Activated naive CD8-positive, alpha-beta T cell treated with anti-CD3 and anti-CD28 coated beads for 36 hours (primary cell): ENCODE measurements around the gene UNK. TPM values are rescaled to one million over a fixed set of nuclear protein-coding genes. Genes with fewer than 3 reads are reported as not detected.

Experiments
- DNase-seq: peaks from one replicate; pipeline ENCODE4 v3.0.0; 2021
- H3K27ac Mint-ChIP-seq: one replicate; pipeline ENCODE4 v1.8.0; 2022; ENCODE audit warnings: mild to moderate bottlenecking, moderate library complexity, mixed read lengths
- H3K27me3 Mint-ChIP-seq: one replicate; pipeline ENCODE4 v1.8.0; 2022; ENCODE audit warnings: mild to moderate bottlenecking, mixed read lengths
- H3K36me3 Mint-ChIP-seq: one replicate; pipeline ENCODE4 v1.8.0; 2021; ENCODE audit warnings: mild to moderate bottlenecking, mixed read lengths
- H3K4me1 Mint-ChIP-seq: one replicate; pipeline ENCODE4 v1.8.0; 2021; ENCODE audit warnings: mixed read lengths
- H3K4me3 Mint-ChIP-seq: one replicate; pipeline ENCODE4 v1.8.0; 2022; ENCODE audit warnings: mild to moderate bottlenecking, moderate library complexity, mixed read lengths
- H3K9me3 Mint-ChIP-seq: one replicate; pipeline ENCODE4 v1.8.0; 2022; ENCODE audit warnings: mixed read lengths
- total RNA-seq, 2 experiments: library from RNA; stranded (reverse); gene quantifications; one replicate each; pipeline ENCODE4 v1.2.3, GENCODE V29; 2021

UNK gene
- total RNA-seq, 2 experiments from 2014 or later = 26.9 to 27.4 TPM

DNA sequence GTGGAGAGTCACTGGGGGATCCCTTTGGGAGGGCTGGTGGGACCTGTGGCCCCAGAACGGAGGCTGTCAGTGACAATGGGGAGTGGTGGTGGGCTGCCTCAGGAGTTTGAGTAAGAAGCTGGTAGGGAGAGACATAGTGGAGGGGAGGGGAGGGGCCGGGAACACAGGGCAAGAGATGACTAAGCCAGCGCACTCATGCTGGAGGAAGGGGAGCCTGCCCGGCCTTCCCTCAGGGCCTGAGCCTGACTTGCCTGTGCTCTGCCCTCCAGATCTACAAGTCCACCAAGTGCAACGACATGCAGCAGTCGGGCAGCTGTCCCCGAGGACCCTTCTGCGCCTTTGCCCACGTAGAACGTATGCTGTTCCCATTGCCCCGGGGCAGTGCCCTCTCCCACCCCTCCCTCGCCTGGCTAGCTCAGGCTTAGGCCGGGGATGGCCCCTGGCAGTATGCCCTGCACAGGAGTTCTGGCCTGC is 30.3 kb downstream of the UNK start:
- Mint-ChIP-seq H3K27ac (no peak overlapping the region), H3K9me3 (no peaks in the 10 kb centered on the region), H3K36me3 (peaks cover 5% of the 10 kb centered on the region), H3K27me3 (no peaks in the 10 kb centered on the region), H3K4me3 (no peak overlapping the region), H3K4me1 (no peaks in the 10 kb centered on the region)
- DNase-seq = no peak

DNA sequence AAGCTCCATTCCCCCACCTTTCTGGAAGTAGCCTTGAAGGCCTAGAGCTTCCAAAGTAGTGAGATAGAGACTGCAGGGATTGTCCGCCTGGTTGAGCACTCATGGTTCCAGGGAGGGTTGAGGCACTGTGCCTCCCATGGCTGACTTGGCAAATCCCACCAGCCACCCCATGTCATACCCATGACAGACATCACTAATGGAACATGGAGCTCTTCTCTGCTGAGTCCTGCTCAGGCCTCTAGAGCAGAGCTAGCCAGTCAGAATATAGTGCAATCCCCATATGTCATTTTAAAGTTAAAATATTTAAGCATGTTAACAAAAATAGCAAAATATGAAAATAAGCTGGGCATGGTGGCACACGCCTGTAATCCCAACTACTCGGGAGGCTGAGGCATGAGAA is 30.8 kb downstream of the UNK start:
- DNase-seq = no peak
- Mint-ChIP-seq H3K27me3 (no peaks in the 10 kb centered on the region), H3K9me3 (no peaks in the 10 kb centered on the region), H3K27ac (no peak overlapping the region), H3K36me3 (peaks cover 5% of the 10 kb centered on the region), H3K4me3 (no peak overlapping the region), H3K4me1 (no peaks in the 10 kb centered on the region)

DNA sequence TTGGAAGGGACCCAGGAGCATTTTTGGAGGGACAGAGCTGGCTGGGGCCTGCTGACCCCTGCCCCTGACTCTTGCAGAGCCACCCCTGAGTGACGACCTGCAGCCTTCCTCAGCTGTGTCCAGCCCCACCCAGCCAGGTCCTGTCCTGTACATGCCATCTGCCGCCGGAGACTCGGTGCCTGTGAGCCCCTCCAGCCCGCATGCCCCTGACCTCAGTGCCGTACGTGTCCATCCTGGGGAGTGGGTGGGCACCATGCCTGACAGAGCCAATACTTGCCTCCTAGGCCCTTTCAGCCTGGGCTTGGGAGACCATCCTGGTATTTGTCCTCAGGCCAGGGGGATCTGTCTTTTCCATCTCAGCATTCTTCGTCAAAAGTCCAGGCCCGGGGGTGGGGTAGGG is 32.1 kb downstream of the UNK start:
- H3K27ac Mint-ChIP-seq = no peak overlapping the region
- H3K27me3 Mint-ChIP-seq = no peaks in the 10 kb centered on the region
- H3K9me3 Mint-ChIP-seq = no peaks in the 10 kb centered on the region
- H3K4me1 Mint-ChIP-seq = peaks cover 4% of the 10 kb centered on the region
- DNase-seq = no peak
- H3K4me3 Mint-ChIP-seq = no peak overlapping the region
- peaks cover 8% of the 10 kb centered on the region for H3K36me3 Mint-ChIP-seq

DNA sequence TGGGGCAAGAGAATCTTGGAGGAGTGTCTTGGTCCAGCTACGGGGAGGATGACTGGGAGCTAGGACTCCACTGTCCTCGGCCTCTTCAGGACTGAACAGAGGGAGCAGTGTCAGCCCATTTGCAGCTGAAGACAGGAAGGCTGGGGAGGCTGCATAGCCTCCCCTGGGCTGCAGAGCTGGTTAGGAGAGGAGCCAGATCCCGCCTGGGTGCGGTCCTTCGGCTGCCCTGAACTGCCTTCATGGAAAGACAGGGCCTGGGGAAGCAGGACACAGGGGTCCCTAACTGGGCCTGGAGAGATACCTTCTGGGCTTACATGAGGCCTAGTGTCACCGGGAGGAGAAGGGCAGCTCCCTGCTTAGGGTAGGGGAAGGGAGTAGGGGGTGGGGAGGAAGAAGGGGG is 33.0 kb downstream of the UNK start:
- Mint-ChIP-seq H3K4me3 (no peak overlapping the region), H3K4me1 (peaks cover 12% of the 10 kb centered on the region), H3K27me3 (no peaks in the 10 kb centered on the region), H3K27ac (no peak overlapping the region), H3K36me3 (peaks cover 8% of the 10 kb centered on the region), H3K9me3 (no peaks in the 10 kb centered on the region)
- no peak for DNase-seq

DNA sequence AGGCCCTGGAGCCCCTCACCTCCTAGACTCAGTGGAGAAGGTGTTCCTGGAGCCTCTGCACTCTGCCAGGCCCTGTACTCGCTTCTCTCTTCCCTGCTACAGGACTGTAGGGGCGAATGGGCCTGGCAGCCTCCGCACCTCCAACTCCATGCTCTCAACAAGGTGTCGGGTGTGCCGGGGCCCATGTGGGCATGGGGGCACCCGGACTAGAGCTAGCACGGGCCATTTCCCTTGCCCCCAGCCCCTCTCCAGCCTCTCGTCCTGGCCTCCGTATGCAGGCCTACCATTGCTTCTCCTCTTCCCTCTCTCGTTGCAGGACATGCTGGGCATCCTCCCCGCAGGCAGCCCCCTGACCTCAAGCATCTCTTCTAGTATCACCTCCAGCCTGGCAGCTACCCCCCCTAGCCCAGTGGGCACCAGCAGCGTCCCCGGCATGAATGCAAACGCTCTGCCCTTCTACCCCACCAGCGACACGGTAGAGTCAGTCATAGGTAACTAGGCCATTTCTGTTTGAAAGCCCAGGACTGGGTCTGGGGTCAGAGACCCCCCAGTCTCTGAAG is 33.8 kb downstream of the UNK start:
- H3K27me3 Mint-ChIP-seq = no peaks in the 10 kb centered on the region
- peaks cover 14% of the 10 kb centered on the region for H3K4me1 Mint-ChIP-seq
- no peak for DNase-seq
- H3K36me3 Mint-ChIP-seq = peaks cover 6% of the 10 kb centered on the region
- no peaks in the 10 kb centered on the region for H3K9me3 Mint-ChIP-seq
- H3K4me3 Mint-ChIP-seq = no peak overlapping the region
- no peak overlapping the region for H3K27ac Mint-ChIP-seq

DNA sequence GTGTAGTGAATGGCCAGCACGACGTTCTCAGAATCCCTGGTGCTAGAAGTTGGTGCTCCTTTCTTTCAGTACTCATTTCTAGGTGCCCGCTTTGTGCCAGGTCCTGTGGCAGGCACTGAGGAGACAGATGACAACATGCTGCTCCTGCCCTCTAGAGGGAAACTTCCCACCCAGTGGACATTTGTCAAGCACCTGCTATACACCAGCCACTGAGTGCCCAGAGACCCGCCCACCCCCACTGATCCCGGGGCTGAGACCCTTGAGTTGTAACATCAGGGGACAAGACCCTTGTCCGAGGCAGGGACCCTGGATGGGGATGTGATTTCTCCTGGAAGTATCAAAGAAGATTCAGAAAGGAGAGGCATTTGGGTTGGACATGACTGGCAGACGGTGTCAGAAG is 34.5 kb downstream of the UNK start:
- no peak for DNase-seq
- H3K27me3 Mint-ChIP-seq = no peaks in the 10 kb centered on the region
- peaks cover 14% of the 10 kb centered on the region for H3K4me1 Mint-ChIP-seq
- H3K4me3 Mint-ChIP-seq = no peak overlapping the region
- H3K27ac Mint-ChIP-seq = no peak overlapping the region
- H3K36me3 Mint-ChIP-seq = peaks cover 6% of the 10 kb centered on the region
- no peaks in the 10 kb centered on the region for H3K9me3 Mint-ChIP-seq

DNA sequence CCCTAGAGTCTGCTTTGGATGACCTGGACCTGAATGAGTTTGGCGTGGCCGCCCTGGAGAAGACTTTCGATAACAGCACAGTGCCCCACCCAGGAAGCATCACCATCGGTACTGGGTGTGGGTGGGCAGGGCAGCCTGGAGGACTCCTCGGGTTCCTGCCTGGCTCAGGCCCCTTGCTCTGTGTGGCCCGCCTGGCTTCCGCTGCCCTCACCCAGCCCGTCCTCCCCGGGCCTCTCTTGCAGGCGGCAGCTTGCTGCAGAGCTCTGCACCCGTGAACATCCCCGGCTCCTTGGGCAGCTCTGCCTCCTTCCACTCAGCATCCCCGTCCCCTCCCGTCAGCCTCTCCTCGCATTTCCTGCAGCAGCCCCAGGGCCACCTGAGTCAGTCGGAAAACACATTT is 35.1 kb downstream of the UNK start:
- H3K27me3 Mint-ChIP-seq = no peaks in the 10 kb centered on the region
- H3K27ac Mint-ChIP-seq = no peak overlapping the region
- H3K36me3 Mint-ChIP-seq = peaks cover 6% of the 10 kb centered on the region
- no peak overlapping the region for H3K4me3 Mint-ChIP-seq
- no peak for DNase-seq
- H3K4me1 Mint-ChIP-seq = peaks cover 14% of the 10 kb centered on the region
- H3K9me3 Mint-ChIP-seq = no peaks in the 10 kb centered on the region

DNA sequence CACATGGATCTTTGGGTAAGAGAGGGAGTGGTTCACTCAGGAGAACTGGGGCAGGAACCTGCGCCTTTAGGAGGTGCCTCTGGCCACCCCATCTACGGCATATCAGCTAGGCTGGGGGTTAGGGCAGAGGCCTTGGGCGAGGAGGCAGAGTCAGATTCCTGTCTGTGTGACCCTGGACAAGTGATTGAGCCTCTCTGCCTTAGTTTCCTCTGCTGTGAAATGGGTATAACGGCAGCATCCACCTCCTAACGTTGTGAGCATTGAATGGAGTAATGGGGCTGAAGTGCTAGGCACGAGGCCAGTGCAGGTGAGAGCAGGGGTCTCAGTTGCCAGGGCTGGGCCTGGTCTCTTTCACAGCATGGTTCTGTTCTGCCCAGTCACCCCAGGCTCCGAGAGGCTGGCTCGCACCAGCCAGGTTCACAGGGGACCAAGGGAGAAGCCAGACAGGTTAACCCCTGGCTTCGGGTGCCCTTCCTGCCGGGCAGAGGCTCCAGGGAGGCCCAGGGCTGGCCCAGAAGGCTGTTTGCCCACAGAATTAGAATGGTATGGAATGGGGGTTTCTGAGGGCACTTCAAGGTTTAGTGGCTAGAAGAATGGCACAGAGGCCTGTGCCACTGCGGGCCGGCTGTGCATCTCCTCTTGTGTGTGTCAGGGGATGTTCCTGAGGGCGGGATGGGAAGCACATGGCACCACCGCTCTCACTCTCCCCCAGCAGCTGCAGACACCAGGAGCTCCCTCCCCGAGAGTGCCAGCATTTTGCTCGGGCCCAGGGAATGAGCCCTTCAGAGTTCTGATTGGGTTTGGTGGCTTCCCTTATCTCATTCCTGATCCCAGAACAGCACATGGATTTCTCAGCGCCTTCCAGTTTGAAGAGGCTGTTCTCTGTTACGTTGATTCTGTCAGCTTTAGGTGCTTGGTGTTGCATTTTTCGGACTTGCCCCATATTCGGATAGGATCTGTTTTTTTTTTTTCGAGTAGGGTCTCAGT is 35.8 kb downstream of the UNK start:
- peaks cover 8% of the 10 kb centered on the region for H3K36me3 Mint-ChIP-seq
- H3K27me3 Mint-ChIP-seq = no peaks in the 10 kb centered on the region
- H3K4me1 Mint-ChIP-seq = peaks cover 14% of the 10 kb centered on the region
- H3K27ac Mint-ChIP-seq = no peak overlapping the region
- no peaks in the 10 kb centered on the region for H3K9me3 Mint-ChIP-seq
- DNase-seq = no peak
- no peak overlapping the region for H3K4me3 Mint-ChIP-seq

DNA sequence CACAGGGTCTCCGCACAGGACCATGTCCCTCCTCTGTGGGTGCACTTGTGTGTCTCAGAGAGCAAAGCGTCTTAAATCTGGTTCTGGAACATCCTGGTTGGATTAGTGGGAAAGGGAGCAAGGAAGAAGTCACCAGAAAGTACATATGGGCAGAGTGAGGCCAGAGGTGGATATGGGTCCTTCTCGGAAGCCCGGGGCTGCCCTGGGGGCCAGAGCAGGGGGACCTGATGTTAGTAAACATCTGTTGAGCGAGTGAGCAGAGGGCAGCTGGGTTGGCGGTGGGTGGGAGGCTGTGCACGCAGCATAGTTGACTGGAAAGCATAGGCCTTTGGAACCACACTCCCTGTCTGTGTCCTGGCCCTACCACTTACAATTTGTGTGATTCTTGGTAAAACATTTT is 36.9 kb downstream of the UNK start:
- Mint-ChIP-seq H3K4me1 (peaks cover 14% of the 10 kb centered on the region), H3K9me3 (no peaks in the 10 kb centered on the region), H3K27ac (peak overlapping the region; percentile 82), H3K36me3 (peaks cover 7% of the 10 kb centered on the region), H3K4me3 (no peak overlapping the region), H3K27me3 (no peaks in the 10 kb centered on the region)
- DNase-seq = no peak

DNA sequence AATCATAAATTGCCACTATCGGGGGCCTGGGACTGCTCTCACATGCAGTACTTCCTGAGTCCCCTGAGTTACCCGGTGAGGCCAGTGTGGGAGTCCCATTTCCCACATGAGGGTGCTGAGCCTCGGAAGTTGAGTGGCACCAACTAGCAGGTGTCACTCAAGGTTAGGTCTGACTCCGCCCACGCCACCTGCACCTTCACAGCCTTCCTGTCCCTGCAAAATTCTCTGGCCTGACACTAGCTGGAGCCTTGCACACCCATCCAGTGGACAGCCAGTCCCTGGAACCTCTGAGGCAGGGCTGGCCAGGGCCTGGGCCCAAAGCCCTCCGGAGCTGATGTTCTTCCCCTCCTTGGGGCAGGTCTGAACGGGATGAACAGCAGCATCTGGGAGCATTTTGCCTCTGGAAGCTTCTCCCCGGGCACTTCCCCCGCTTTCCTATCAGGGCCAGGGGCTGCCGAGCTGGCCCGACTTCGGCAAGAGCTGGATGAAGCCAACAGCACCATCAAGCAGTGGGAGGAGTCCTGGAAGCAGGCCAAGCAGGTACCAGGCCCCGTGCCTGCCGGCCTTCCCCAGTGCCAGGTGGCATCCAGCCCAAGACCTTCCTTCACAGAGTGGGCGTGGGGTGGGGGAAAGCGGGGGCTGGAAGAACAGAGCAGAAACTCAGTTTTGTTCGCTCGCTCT is 37.7 kb downstream of the UNK start:
- H3K9me3 Mint-ChIP-seq = no peaks in the 10 kb centered on the region
- H3K4me1 Mint-ChIP-seq = peaks cover 14% of the 10 kb centered on the region
- no peak overlapping the region for H3K4me3 Mint-ChIP-seq
- H3K27me3 Mint-ChIP-seq = no peaks in the 10 kb centered on the region
- DNase-seq = peak; percentile 33
- peak overlapping the region; percentile 82 for H3K27ac Mint-ChIP-seq
- H3K36me3 Mint-ChIP-seq = peaks cover 8% of the 10 kb centered on the region

DNA sequence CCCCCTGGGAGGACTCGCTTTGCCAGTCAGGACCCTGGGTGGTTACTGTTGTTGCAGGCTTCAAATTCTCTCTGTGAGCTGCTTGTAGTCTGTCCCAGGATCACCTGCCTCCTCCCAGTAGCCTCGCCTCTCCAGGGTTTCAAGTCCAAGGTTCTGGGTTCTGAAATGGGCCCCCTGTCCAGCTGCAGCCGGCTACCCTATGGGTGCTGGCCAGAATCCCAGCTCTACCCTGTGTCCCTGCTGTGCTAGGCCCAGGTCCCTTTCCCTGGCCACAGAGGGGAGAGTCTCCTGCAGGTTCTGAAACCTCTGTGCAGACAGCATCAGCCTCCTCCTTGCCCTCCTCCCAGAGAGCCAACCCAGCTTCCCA is 38.2 kb downstream of the UNK start:
- Mint-ChIP-seq H3K27ac (no peak overlapping the region), H3K9me3 (no peaks in the 10 kb centered on the region), H3K4me1 (peaks cover 14% of the 10 kb centered on the region), H3K4me3 (no peak overlapping the region), H3K36me3 (peaks cover 8% of the 10 kb centered on the region), H3K27me3 (no peaks in the 10 kb centered on the region)
- DNase-seq = no peak

DNA sequence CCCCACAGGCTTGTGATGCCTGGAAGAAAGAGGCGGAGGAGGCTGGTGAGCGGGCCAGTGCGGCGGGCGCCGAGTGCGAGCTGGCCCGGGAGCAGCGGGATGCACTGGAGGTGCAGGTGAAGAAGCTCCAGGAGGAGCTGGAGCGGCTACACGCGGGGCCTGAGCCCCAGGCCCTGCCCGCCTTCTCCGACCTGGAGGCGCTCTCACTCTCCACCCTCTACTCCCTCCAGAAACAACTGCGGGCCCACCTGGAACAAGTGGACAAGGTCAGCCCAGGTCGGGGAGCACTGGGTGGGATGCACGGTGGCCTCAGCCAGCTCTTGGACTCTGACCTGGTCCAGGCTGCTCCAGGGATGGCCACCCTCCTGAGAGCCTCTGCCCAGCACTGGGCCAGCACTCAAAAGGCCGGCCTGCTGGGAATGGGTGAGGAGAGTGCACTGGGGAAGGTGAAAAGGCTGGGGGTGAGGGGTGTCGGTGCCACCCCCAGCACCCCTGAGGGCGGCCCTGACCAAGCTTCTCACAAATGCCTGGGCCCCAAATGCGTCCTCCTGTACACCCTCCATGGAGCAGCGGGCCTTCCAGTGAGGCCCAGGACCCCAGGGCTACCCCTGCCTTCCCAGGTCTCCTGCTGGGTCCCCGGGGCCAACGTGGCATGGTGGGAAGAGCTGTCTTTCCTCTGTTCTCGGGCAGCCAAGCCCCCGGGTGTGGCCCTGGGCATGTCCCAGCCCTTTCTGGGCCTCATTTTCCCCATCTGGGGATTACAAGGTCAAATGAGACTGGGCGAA is 38.8 kb downstream of the UNK start:
- Mint-ChIP-seq H3K27me3 (no peaks in the 10 kb centered on the region), H3K27ac (no peak overlapping the region), H3K9me3 (no peaks in the 10 kb centered on the region), H3K4me3 (no peak overlapping the region), H3K4me1 (peaks cover 19% of the 10 kb centered on the region), H3K36me3 (peaks cover 10% of the 10 kb centered on the region)
- no peak for DNase-seq

DNA sequence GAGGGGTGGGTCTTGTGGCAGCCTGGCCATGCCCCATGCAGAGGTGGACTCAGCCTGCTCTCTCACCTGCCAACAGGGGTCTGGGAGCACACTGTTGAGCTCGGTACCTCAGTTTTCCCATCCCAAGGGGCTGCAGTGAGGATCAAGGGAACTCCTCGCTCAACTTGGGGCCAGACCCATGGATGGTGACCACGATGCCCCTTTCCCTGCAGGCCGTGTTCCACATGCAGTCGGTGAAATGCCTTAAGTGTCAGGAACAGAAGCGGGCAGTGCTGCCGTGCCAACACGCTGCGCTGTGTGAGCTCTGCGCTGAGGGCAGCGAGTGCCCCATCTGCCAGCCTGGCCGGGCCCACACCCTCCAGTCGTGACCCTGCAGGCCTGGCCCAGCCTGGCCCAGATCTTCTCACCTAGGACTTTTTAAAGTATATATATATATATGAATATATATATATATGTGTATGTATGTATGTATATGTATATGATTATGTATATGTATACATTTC is 39.5 kb downstream of the UNK start:
- Mint-ChIP-seq H3K9me3 (no peaks in the 10 kb centered on the region), H3K27me3 (no peaks in the 10 kb centered on the region), H3K4me3 (no peak overlapping the region), H3K36me3 (peaks cover 10% of the 10 kb centered on the region), H3K4me1 (peaks cover 19% of the 10 kb centered on the region), H3K27ac (no peak overlapping the region)
- DNase-seq = no peak

DNA sequence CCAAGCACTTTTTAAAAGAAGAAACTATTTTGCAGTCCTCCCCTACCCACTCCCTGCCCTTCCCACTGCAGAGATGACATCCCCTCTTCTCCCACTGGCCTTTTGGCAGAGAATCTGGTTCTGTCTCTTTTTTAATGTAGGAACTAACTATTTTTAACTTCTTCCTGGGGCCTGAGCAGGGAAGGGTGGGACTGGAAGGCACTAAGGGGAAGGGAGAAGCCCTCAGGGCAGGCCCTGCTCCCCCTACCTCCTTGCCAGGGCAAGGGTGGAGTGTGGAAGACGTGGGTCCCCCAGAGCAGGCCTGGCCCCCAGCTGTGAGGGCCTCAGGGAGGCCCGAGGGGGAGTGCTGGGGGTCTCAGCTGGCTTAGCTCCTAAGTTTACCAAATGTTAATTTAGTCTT is 40.1 kb downstream of the UNK start:
- no peak overlapping the region for H3K27ac Mint-ChIP-seq
- H3K4me1 Mint-ChIP-seq = peaks cover 19% of the 10 kb centered on the region
- no peaks in the 10 kb centered on the region for H3K9me3 Mint-ChIP-seq
- H3K4me3 Mint-ChIP-seq = no peak overlapping the region
- DNase-seq = no peak
- H3K27me3 Mint-ChIP-seq = no peaks in the 10 kb centered on the region
- peaks cover 11% of the 10 kb centered on the region for H3K36me3 Mint-ChIP-seq
